HUES6 (cell line): Measurements from ENCODE around the gene DENND4C.

ENCODE experiments used
- H3K27ac ChIP-seq: 2 replicates; pipeline ENCODE4 v1.7.0; 2013; ENCODE audit warnings: low read depth, mild to moderate bottlenecking, low read length, inconsistent platforms
- H3K27me3 ChIP-seq: 2 replicates; pipeline ENCODE4 v1.6.1; 2013; ENCODE audit warnings: low read length; ENCODE audit not compliant: control insufficient read depth, insufficient read depth
- H3K36me3 ChIP-seq: 2 replicates; pipeline ENCODE4 v1.6.1; 2013; ENCODE audit warnings: low read length; ENCODE audit not compliant: control insufficient read depth, insufficient read depth
- H3K4me1 ChIP-seq: 2 replicates; pipeline ENCODE4 v1.6.1; 2013; ENCODE audit warnings: low read length; ENCODE audit not compliant: control insufficient read depth, insufficient read depth
- H3K4me3 ChIP-seq: 2 replicates; pipeline ENCODE4 v1.5.1; 2013; ENCODE audit warnings: low read depth, low read length
- H3K9ac ChIP-seq: one replicate; pipeline ENCODE4 v1.6.1; 2013; ENCODE audit warnings: mild to moderate bottlenecking, low read length
- H3K9me3 ChIP-seq: 2 replicates; pipeline ENCODE4 v1.6.1; 2013; ENCODE audit warnings: low read depth, low read length; ENCODE audit not compliant: control insufficient read depth, insufficient read depth

The DENND4C gene

DNA sequence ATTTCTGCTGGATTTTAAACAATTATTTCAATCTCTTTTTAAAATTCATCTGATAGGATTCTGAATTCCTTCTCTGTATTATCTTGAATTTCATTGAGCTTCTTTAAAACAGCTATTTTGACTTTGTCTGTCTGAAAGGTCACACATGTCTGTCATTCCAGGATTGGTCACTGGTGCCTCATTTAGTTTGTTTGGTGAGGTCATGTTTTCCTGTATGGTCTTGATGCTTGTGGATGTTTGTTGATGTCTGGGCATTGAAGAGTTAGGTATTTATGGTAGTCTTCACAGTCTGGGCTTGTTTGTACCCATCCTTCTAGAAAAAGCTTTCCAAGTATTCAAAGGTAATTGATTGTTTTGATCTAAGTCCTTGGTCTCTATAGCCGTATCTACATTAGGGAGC, 39.1 kb downstream of the DENND4C start:
- no peaks in the 10 kb centered on the region for H3K27me3 ChIP-seq
- H3K27ac ChIP-seq, result no peak overlapping the region
- H3K9ac ChIP-seq, result no peak overlapping the region
- H3K4me1 ChIP-seq, result no peaks in the 10 kb centered on the region
- H3K4me3 ChIP-seq, result no peak overlapping the region
- H3K36me3 ChIP-seq, result 0 out of 2 replicates have a peak, but pooled peaks cover 5% of the 10 kb centered on the region
- peaks cover 17% of the 10 kb centered on the region for H3K9me3 ChIP-seq

- Histone ChIP-seq H3K9me3 (peaks cover 17% of the 10 kb centered on the region), H3K27me3 (no peaks in the 10 kb centered on the region), H3K27ac (no peak overlapping the region), H3K4me1 (no peaks in the 10 kb centered on the region), H3K36me3 (0 out of 2 replicates have a peak, but pooled peaks cover 5% of the 10 kb centered on the region), H3K4me3 (no peak overlapping the region), H3K9ac (no peak overlapping the region)
Observed at GRCh38 chr9:19270421-19270949, 40.0 kb downstream of the DENND4C start.

- H3K9me3 ChIP-seq, result peaks cover 17% of the 10 kb centered on the region
- H3K9ac ChIP-seq, result no peak overlapping the region
- H3K27ac ChIP-seq, result no peak overlapping the region
- H3K4me3 ChIP-seq, result no peak overlapping the region
- no peaks in the 10 kb centered on the region for H3K27me3 ChIP-seq
- peaks cover 6% of the 10 kb centered on the region; the same call in 1 of the 2 replicates for H3K36me3 ChIP-seq
- H3K4me1 ChIP-seq, result no peaks in the 10 kb centered on the region
Observed at GRCh38 chr9:19271081-19271480, 40.6 kb downstream of the DENND4C start.

DNA sequence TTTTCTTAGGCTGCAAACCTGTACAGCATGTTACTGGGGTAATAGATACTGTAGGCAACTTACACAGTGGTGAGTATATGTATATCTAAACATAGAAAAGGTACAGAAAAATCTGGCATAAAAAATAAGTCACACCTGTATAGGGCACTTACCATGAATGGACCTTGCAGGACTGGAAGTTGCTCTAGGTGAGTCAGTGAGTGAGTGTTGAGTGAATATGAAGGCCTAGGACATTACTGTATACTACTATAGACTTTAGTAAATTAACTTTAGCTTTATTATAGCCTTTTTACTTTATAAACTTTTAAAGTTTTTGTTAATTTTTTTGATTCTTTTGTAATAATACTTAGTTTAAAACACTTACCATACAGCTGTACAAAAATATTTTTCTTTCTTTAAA, 51.3 kb downstream of the DENND4C start:
- H3K27ac ChIP-seq, result no peak overlapping the region
- no peaks in the 10 kb centered on the region; the same call in 1 of the 2 replicates for H3K36me3 ChIP-seq
- H3K9me3 ChIP-seq, result no peaks in the 10 kb centered on the region
- H3K9ac ChIP-seq, result no peak overlapping the region
- no peak overlapping the region for H3K4me3 ChIP-seq
- no peaks in the 10 kb centered on the region for H3K27me3 ChIP-seq
- no peaks in the 10 kb centered on the region for H3K4me1 ChIP-seq

- no peak overlapping the region for H3K4me3 ChIP-seq
- H3K9ac ChIP-seq, result no peak overlapping the region
- H3K27ac ChIP-seq, result no peak overlapping the region
- no peaks in the 10 kb centered on the region for H3K9me3 ChIP-seq
- H3K4me1 ChIP-seq, result no peaks in the 10 kb centered on the region
- H3K36me3 ChIP-seq, result no peaks in the 10 kb centered on the region; the same call in 1 of the 2 replicates
- no peaks in the 10 kb centered on the region for H3K27me3 ChIP-seq
Observed at GRCh38 chr9:19283072-19283710, 52.7 kb downstream of the DENND4C start.

DNA sequence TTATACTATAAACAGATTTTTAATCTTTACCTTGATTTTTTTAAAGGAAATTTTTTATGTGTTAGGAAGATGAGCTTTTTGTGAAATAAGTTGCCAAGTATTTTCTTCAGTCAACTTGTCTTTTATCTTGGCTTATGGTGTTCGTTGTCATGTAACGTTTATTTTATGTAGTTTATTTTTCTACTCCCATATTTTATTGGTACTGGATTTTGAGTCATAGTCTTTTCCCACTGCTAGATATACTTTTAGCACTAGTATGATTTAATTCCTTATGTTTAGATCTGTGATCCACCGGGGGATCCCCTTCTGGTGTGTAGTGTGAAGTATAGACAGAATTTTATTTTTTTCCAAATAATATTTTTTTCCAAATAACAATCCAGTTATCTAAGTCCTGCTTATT, 54.2 kb downstream of the DENND4C start:
- H3K27ac ChIP-seq, result no peak overlapping the region
- H3K36me3 ChIP-seq, result no peaks in the 10 kb centered on the region; the same call in 1 of the 2 replicates
- no peak overlapping the region for H3K4me3 ChIP-seq
- H3K27me3 ChIP-seq, result no peaks in the 10 kb centered on the region
- H3K9me3 ChIP-seq, result no peaks in the 10 kb centered on the region
- H3K9ac ChIP-seq, result no peak overlapping the region
- no peaks in the 10 kb centered on the region for H3K4me1 ChIP-seq

DNA sequence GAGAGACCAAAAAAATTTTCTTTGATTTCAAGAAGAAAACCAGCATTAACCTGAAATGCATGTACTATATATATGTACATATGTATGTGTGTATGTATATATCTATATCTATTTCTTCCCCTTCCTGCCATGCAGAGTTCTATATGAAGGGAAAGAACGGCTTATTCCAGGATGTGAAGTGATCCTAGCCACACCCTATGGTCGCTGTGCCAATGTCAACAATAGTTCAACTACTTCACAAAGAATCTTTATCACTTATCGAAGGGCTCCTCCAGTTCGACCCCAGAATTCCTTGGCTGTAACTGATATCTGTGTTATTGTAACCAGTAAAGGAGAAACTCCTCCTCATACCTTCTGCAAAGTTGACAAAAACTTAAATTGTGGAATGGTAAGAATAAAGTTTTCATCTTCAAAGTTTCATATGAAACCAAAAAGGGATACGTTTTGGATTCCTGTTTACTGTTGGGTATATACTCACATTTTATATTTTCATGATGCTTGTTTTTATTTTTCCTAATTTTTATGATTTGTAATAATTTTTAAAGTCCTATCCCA, 56.2 kb downstream of the DENND4C start:
- H3K9ac ChIP-seq, result no peak overlapping the region
- no peaks in the 10 kb centered on the region for H3K9me3 ChIP-seq
- H3K27ac ChIP-seq, result no peak overlapping the region
- no peak overlapping the region for H3K4me3 ChIP-seq
- H3K27me3 ChIP-seq, result no peaks in the 10 kb centered on the region
- no peaks in the 10 kb centered on the region for H3K4me1 ChIP-seq
- H3K36me3 ChIP-seq, result peaks cover 11% of the 10 kb centered on the region

DNA sequence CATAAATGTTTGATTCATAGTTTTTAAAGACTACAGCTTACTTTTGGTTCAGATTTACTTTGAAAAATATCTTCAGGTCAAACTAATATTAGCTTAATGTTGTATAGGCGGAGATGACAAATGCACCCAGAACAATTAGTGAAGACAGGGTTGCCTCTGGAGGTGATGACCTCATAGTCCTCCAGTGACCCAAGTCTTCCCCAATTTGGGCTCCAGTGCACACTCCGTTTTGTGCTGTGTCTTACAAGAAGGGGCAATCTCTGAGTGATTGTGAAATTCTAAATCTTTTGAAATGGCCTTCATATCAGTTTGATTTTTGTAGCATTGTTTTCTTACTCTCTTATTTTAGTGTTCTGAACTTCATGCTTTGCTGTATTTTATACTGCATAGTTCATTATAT, 57.6 kb downstream of the DENND4C start:
- Histone ChIP-seq H3K36me3 (peaks cover 15% of the 10 kb centered on the region), H3K27me3 (no peaks in the 10 kb centered on the region), H3K9me3 (no peaks in the 10 kb centered on the region), H3K9ac (no peak overlapping the region), H3K27ac (no peak overlapping the region), H3K4me3 (no peak overlapping the region), H3K4me1 (no peaks in the 10 kb centered on the region)

DNA sequence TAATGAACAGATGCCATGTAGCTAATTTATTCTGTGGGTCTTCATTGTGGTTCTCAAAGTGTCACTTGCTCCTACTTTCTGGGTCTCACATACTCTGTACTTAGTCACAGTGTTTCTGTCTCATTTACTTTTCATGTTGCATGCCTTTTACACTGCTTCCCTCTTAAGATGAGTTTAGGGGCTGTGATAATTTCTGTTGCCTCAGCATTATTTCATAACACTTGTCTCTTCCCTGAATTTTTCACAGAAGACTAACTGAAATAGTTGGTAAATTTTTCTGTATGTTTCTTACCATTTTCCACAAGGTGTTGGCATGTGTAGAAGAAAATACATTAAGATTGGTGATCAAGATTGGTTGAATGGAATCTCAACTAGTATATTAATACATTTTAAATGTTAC, 59.6 kb downstream of the DENND4C start:
- Histone ChIP-seq H3K4me1 (no peaks in the 10 kb centered on the region), H3K27ac (no peak overlapping the region), H3K9me3 (no peaks in the 10 kb centered on the region), H3K4me3 (no peak overlapping the region), H3K36me3 (peaks cover 16% of the 10 kb centered on the region), H3K9ac (no peak overlapping the region), H3K27me3 (no peaks in the 10 kb centered on the region)

DNA sequence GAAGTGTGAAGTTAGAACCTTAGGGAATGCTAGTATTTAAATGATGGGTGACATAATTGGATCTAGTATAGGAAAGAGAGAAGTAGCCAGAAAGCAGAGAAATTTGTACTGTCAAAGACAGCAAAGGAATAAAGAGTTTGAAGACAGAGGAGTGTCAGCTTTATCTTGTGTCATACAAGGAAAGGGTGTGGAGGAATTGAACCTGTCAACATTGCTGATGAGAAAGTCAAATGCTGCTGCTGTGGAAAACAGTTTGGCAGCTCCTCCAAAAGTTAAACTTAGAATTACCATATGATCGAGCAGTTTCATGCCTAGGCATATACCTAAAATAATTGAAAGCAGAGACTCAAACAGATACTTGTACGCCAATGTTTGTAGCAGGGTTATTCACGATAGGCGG, 63.7 kb downstream of the DENND4C start:
- H3K9ac ChIP-seq, result no peak overlapping the region
- no peaks in the 10 kb centered on the region for H3K9me3 ChIP-seq
- no peaks in the 10 kb centered on the region for H3K27me3 ChIP-seq
- H3K4me3 ChIP-seq, result no peak overlapping the region
- H3K27ac ChIP-seq, result no peak overlapping the region
- H3K36me3 ChIP-seq, result peaks cover 33% of the 10 kb centered on the region
- no peaks in the 10 kb centered on the region for H3K4me1 ChIP-seq

DNA sequence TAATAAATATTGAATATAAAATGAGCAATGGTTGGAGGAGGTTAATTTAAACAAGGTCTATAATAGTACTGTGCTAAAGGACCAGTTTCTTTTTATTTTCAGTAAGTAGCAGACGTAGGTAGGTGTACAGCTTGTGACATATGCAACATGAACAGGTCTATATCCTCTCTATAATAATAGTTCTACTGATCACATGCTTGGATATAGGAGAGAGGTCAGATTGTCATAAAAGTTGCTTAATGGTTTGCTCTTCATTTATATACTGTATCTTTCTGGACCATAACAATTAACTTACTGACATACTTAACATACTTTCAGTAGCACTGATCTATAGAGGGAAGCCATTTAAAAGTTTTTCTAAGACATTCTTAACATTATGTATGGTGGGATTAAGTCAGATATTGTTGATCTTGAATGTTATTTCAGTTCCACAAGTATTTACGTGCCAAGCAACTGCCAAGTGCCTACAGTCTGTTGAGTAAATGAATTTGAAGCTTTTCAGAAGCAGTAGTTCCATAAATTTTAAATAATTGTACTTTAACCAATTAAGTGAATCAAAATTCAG, 68.0 kb downstream of the DENND4C start:
- Histone ChIP-seq H3K9ac (no peak overlapping the region), H3K27ac (no peak overlapping the region), H3K27me3 (no peaks in the 10 kb centered on the region), H3K36me3 (peaks cover 40% of the 10 kb centered on the region), H3K9me3 (no peaks in the 10 kb centered on the region), H3K4me3 (no peak overlapping the region), H3K4me1 (no peaks in the 10 kb centered on the region)
